Measurements from ENCODE around the gene DSC3.

GRCh38 chr18:31049189-31049588 is 6.6 kb upstream of the DSC3 start:
- TF ChIP-seq CTCF (IDR thresholded peaks at IDR 0.05) (no peak), POLR2A (IDR thresholded peaks at IDR 0.05) (no peak)

Measured in thyroid gland (tissue), 4 donors.